Gastroesophageal sphincter (tissue), 4 donors: ENCODE results near the gene ZNF580. TPM values are rescaled to one million over a fixed set of nuclear protein-coding genes. Genes with fewer than 3 reads are reported as not detected.

Experiments used
- ATAC-seq: fragments of 150-250 bp; one replicate; pipeline ENCODE4 v1.9.1; 2016; ENCODE audit warnings: mild to moderate bottlenecking, moderate library complexity
- H3K27ac ChIP-seq, 4 donors: fragments of 200-600 bp; sonication (generic) in 3 of 4; 1 replicate in 3 of 4; 2 replicates in 1 of 4; pipeline ENCODE4 v1.5.1; 2016 to 2019
- H3K27me3 ChIP-seq: fragments of 200-600 bp; sonication (generic); one replicate; pipeline ENCODE4 v1.5.1; 2019
- H3K36me3 ChIP-seq, 2 donors: fragments of 200-600 bp; sonication (generic); one replicate each; pipeline ENCODE4 v1.5.1; 2019; ENCODE audit warnings: control low read depth in 1 of 2
- H3K4me1 ChIP-seq, 3 donors: fragments of 200-600 bp; sonication (generic); 1 replicate in 2 of 3; 2 replicates in 1 of 3; pipeline ENCODE4 v1.5.1; 2016 to 2019; ENCODE audit warnings: control low read depth in 2 of 3
- H3K4me3 ChIP-seq, 2 donors: fragments of 200-600 bp; sonication (generic); one replicate each; pipeline ENCODE4 v1.5.1; 2019; ENCODE audit warnings: mild to moderate bottlenecking in 1 of 2, moderate library complexity in 1 of 2
- H3K9me3 ChIP-seq, 3 donors: fragments of 200-600 bp; sonication (generic); one replicate each; pipeline ENCODE4 v1.5.1; 2017 to 2019; ENCODE audit warnings: control low read depth in 2 of 3
- EP300 ChIP-seq: sonication (generic); formaldehyde crosslinking; IDR thresholded peaks from one replicate; pipeline ENCODE4 v1.6.1; 2017; ENCODE audit warnings: antibody characterized with exemption, mild to moderate bottlenecking
- POLR2A ChIP-seq, 2 donors: fragments of 450-650 bp; IDR thresholded peaks; one replicate each; pipeline ENCODE4 v1.6.1; 2017; ENCODE audit warnings: antibody characterized with exemption in 2 of 2, mild to moderate bottlenecking in 2 of 2, moderate library complexity in 1 of 2
- POLR2AphosphoS5 ChIP-seq: sonication (generic); formaldehyde crosslinking; IDR thresholded peaks from one replicate; pipeline ENCODE4 v1.6.1; 2017; ENCODE audit warnings: antibody characterized with exemption
- whole genome bisulfite sequencing, 2 donors: methylation state at CpG; one replicate each; pipeline ENCODE4 v1.1.5; 2018; ENCODE audit warnings: low coverage in 1 of 2; 5-methylcytosine and 5-hydroxymethylcytosine counted together
- total RNA-seq, 4 donors: library from RNA; depleted of rRNA; stranded (reverse); fragments of >200 nt; gene quantifications; one replicate each; pipeline ENCODE4 v1.1.0, GENCODE V29; 2016
- TF ChIP-seq, protein P1 (sequence below), 4 experiments: fragments of 200-600 bp in 2 of 4; fragments of 450-650 bp in 2 of 4; sonication (generic) in 1 of 4; IDR thresholded peaks; one replicate each; pipeline ENCODE4 v1.5.1; 2017 to 2019; ENCODE audit warnings: antibody characterized with exemption in 4 of 4, mild to moderate bottlenecking in 2 of 4, moderate library complexity in 2 of 4

Gene ZNF580
- total RNA-seq, 4 donors from 2014 or later: 28.9 to 44.1 (median 35.2) TPM

DNA sequence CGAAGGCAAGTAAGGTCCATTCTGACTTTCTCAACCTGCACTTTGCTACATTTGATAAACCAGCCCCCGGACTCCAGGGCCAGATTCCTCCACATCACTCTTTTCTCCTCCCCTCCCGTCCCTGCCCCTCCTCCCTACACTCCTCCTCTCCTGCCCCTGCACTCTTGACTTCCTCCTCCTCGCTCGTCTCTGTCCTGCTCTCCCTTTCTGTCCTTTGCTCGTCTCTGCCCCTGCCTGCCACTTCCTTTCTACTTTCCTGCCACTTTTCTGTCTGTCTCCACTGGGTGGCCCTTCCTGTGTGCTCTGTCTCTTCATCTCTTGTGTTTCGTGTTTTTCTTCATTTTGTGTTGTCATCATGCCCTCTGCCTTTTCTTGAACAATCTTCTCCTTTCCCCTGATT, 21.0 kb downstream of the ZNF580 start:
- ATAC-seq: no peak
- Histone ChIP-seq H3K27me3 (no peaks in the 10 kb centered on the region), H3K9me3 (no peaks in the 10 kb centered on the region), H3K27ac (no peak overlapping the region), H3K4me1 (peaks cover 0 to 48% (median 28%) of the 10 kb centered on the region in 3 donors), H3K4me3 (no peak overlapping the region), H3K36me3 (peaks cover 0 to 83% of the 10 kb centered on the region in 2 donors)
- WGBS, 2 donors: 67 to 68% methylated on average over 7 of the region's 7 CpGs
- TF ChIP-seq POLR2AphosphoS5 (no peak), POLR2A (IDR thresholded peaks at IDR 0.05) (no peak), EP300 (no peak)
- TF ChIP-seq, protein P1, sequence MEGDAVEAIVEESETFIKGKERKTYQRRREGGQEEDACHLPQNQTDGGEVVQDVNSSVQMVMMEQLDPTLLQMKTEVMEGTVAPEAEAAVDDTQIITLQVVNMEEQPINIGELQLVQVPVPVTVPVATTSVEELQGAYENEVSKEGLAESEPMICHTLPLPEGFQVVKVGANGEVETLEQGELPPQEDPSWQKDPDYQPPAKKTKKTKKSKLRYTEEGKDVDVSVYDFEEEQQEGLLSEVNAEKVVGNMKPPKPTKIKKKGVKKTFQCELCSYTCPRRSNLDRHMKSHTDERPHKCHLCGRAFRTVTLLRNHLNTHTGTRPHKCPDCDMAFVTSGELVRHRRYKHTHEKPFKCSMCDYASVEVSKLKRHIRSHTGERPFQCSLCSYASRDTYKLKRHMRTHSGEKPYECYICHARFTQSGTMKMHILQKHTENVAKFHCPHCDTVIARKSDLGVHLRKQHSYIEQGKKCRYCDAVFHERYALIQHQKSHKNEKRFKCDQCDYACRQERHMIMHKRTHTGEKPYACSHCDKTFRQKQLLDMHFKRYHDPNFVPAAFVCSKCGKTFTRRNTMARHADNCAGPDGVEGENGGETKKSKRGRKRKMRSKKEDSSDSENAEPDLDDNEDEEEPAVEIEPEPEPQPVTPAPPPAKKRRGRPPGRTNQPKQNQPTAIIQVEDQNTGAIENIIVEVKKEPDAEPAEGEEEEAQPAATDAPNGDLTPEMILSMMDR (IDR thresholded peaks at IDR 0.05): no peak

- Histone ChIP-seq H3K4me3 (no peak overlapping the region), H3K4me1 (peaks cover 0 to 33% (median 7%) of the 10 kb centered on the region in 3 donors), H3K27me3 (no peaks in the 10 kb centered on the region), H3K27ac (no peak overlapping the region), H3K36me3 (peaks cover 0 to 100% of the 10 kb centered on the region in 2 donors), H3K9me3 (no peaks in the 10 kb centered on the region)
- no peak for ATAC-seq
- TF ChIP-seq, protein P1 (IDR thresholded peaks at IDR 0.05): no peak
- TF ChIP-seq POLR2AphosphoS5 (no peak), POLR2A (IDR thresholded peaks at IDR 0.05) (no peak), EP300 (no peak)
- no CpG with 5 or more reads among the region's 20 CpGs for WGBS, 2 donors
These were observed 23.2 kb downstream of the ZNF580 start for GRCh38 chr19:55663846-55664536.

GRCh38 chr19:55666343-55667005, 25.7 kb downstream of the ZNF580 start:
- H3K27ac ChIP-seq: no peak overlapping the region
- TF ChIP-seq POLR2AphosphoS5 (no peak), POLR2A (IDR thresholded peaks at IDR 0.05) (no peak), EP300 (no peak)
- TF ChIP-seq, protein P1 (IDR thresholded peaks at IDR 0.05): no peak
- no peaks in the 10 kb centered on the region for H3K9me3 ChIP-seq
- H3K4me1 ChIP-seq: peaks cover 0 to 22% (median 0%) of the 10 kb centered on the region in 3 donors
- no peaks in the 10 kb centered on the region for H3K27me3 ChIP-seq
- no peak overlapping the region for H3K4me3 ChIP-seq
- 57% methylated on average over 2 of the region's 12 CpGs; no CpG with 5 or more reads in 1 of the 2 donors for WGBS, 2 donors
- ATAC-seq: no peak
- H3K36me3 ChIP-seq: peaks cover 0 to 100% of the 10 kb centered on the region in 2 donors

- Histone ChIP-seq H3K9me3 (no peaks in the 10 kb centered on the region), H3K27ac (no peak overlapping the region), H3K4me3 (no peak overlapping the region), H3K4me1 (peaks cover 0 to 26% (median 0%) of the 10 kb centered on the region in 3 donors), H3K27me3 (no peaks in the 10 kb centered on the region), H3K36me3 (peaks cover 0 to 97% of the 10 kb centered on the region in 2 donors)
- WGBS, 2 donors: no CpG with 5 or more reads among the region's 4 CpGs
- TF ChIP-seq POLR2A (IDR thresholded peaks at IDR 0.05): no peak
- TF ChIP-seq POLR2AphosphoS5: no peak
- no peak for TF ChIP-seq EP300
- TF ChIP-seq, protein P1 (IDR thresholded peaks at IDR 0.05): no peak
- no peak for ATAC-seq
These were observed 26.2 kb downstream of the ZNF580 start for GRCh38 chr19:55667006-55667381.
